ENCODE measurements around the gene C18orf63. TPM values are rescaled to one million over a fixed set of nuclear protein-coding genes. Genes with fewer than 3 reads are reported as not detected.

C18orf63 gene
- total RNA-seq, 1 donor from 2014 or later, result not detected

DNA sequence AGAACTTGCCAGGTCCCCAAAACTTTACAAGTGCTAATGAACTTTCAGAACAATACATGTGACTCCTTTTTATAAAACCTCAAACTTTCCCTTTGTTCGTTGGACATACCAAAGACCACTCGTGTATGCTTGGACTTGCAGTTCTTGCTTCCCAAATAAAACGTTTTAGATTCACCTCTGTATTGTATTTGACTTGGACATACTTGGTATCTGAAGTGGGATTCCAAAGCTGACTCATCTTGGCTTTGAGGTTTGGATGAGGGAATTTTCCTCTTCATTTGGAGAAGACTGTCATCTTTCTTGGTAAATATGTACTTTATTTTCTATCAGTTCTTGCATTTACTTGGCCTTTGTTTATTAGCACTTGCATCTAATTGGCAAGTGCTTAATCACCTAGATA is 15.9 kb upstream of the C18orf63 start:
- DNase-seq (ENCODE audit: low read depth), result no peak
- no peak for TF ChIP-seq CTCF (conservative IDR thresholded peaks at IDR 0.05; ENCODE audit: low read depth, low read length)
- no peak overlapping the region for H3K4me3 ChIP-seq (ENCODE audit: low read depth, low read length)

- DNase-seq (ENCODE audit: low read depth), result no peak
- H3K4me3 ChIP-seq (ENCODE audit: low read depth, low read length), result no peak overlapping the region
- TF ChIP-seq CTCF (conservative IDR thresholded peaks at IDR 0.05; ENCODE audit: low read depth, low read length), result no peak
Observed at GRCh38 chr18:74303306-74303705, 12.3 kb upstream of the C18orf63 start.

DNA sequence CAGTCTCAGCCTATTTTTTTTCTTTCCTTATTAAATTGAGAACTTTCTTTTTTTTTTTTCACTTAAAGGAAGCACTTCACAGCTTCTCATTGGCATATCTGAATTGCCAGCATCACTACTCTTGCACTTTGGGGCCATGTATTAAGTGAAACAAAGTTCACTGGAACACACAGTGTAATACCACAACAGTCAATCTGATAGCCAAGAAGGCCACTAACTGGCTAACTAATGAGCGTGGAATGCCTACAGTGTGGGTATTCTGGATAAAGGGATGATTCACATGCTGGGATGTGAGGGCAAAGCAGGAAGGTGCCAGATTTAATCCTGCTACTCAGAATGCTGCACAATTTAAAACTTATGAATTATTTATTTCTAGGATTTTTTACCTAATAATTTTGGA is 11.7 kb upstream of the C18orf63 start:
- no peak for TF ChIP-seq CTCF (conservative IDR thresholded peaks at IDR 0.05; ENCODE audit: low read depth, low read length)
- DNase-seq (ENCODE audit: low read depth), result no peak
- H3K4me3 ChIP-seq (ENCODE audit: low read depth, low read length), result no peak overlapping the region

DNA sequence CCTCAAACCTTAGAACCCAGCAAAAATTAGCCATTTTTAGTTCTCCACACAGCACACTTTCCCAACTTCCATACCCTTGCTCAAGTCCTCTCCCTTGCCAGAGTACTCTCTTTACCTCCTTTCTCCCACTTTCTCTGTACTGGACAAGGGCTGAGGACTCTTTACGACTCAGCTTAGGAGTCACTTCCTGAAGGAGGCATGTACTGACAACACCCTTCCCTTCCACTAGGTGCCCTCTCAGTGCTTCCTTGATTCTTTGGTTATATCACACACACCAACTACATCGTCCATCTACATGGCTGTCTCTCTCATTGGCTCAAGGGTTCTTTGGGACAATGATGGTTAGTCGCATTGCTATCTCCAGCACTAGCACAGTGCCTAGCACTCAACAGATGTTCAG is 5.2 kb upstream of the C18orf63 start:
- DNase-seq (ENCODE audit: low read depth), result no peak
- peak; percentile 72 for TF ChIP-seq CTCF (conservative IDR thresholded peaks at IDR 0.05; ENCODE audit: low read depth, low read length)
- no peak overlapping the region for H3K4me3 ChIP-seq (ENCODE audit: low read depth, low read length)

GRCh38 chr18:74311000-74311399 is 4.6 kb upstream of the C18orf63 start:
- DNase-seq (ENCODE audit: low read depth), result no peak
- TF ChIP-seq CTCF (conservative IDR thresholded peaks at IDR 0.05; ENCODE audit: low read depth, low read length), result no peak
- no peak overlapping the region for H3K4me3 ChIP-seq (ENCODE audit: low read depth, low read length)

GRCh38 chr18:74314759-74315463 is 728 bp upstream of the C18orf63 start:
- no peak for TF ChIP-seq CTCF (conservative IDR thresholded peaks at IDR 0.05; ENCODE audit: low read depth, low read length)
- DNase-seq (ENCODE audit: low read depth), result no peak

More at GRCh38 chr18:74314759-74315463, 728 bp upstream of the C18orf63 start:
- H3K4me3 ChIP-seq (ENCODE audit: low read depth, low read length), result no peak overlapping the region

Data from epithelial cell of proximal tubule (primary cell).